Chondrocyte (in vitro differentiated cells): ENCODE measurements around the gene ATAD3C. TPM values are rescaled to one million over a fixed set of nuclear protein-coding genes. Genes with fewer than 3 reads are reported as not detected.
"Not testable (repeated sequence)": the region's sequence is repeated elsewhere in the genome, so short reads cannot be mapped to it uniquely, and the experiment has no call there.

Source experiments
- DNase-seq: peaks from one replicate; pipeline ENCODE4 v3.0.0; 2021; ENCODE audit warnings: mixed read lengths, low spot score
- H3K27ac Mint-ChIP-seq: one replicate; pipeline ENCODE4 v1.8.0; 2021; ENCODE audit warnings: mild to moderate bottlenecking, moderate library complexity, mixed read lengths; ENCODE audit not compliant: unreplicated experiment
- H3K27me3 Mint-ChIP-seq: 2 replicates; pipeline ENCODE4 v1.8.0; 2021; ENCODE audit warnings: low read depth, mixed read lengths
- H3K36me3 Mint-ChIP-seq: 2 replicates; pipeline ENCODE4 v1.8.0; 2021; ENCODE audit warnings: low read depth, mixed read lengths
- H3K4me1 Mint-ChIP-seq: 2 replicates; pipeline ENCODE4 v1.8.0; 2021; ENCODE audit warnings: low read depth, mild to moderate bottlenecking, mixed read lengths
- H3K4me3 Mint-ChIP-seq: one replicate; pipeline ENCODE4 v1.8.0; 2021; ENCODE audit warnings: mild to moderate bottlenecking, moderate library complexity, mixed read lengths; ENCODE audit not compliant: unreplicated experiment
- H3K9me3 Mint-ChIP-seq: 2 replicates; pipeline ENCODE4 v1.8.0; 2021; ENCODE audit warnings: low read depth, mixed read lengths
- CTCF ChIP-seq: fragments of 200-600 bp; sonication (generic); IDR thresholded peaks from 2 replicates; pipeline ENCODE4 v1.5.0; 2021; ENCODE audit warnings: antibody characterized with exemption, mild to moderate bottlenecking, moderate library complexity
- total RNA-seq: library from RNA; stranded (reverse); gene quantifications from 3 replicates; pipeline ENCODE4 v1.2.1, GENCODE V29; 2021

The ATAD3C gene
- total RNA-seq, 1 donor from 2014 or later = 1.3 TPM

GRCh38 chr1:1510912-1511532 lies 61.5 kb downstream of the ATAD3C start:
- no peak for DNase-seq
- H3K27ac Mint-ChIP-seq = peak overlapping the region; percentile 88
- peaks cover 2% of the 10 kb centered on the region for H3K36me3 Mint-ChIP-seq
- H3K27me3 Mint-ChIP-seq = no peaks in the 10 kb centered on the region
- no peak for TF ChIP-seq CTCF
- peaks cover 4% of the 10 kb centered on the region for H3K9me3 Mint-ChIP-seq
- H3K4me3 Mint-ChIP-seq = peak overlapping the region; percentile 77
- H3K4me1 Mint-ChIP-seq = peaks cover 18% of the 10 kb centered on the region

- peaks cover 18% of the 10 kb centered on the region for H3K4me1 Mint-ChIP-seq
Observed at GRCh38 chr1:1511533-1512285, 62.2 kb downstream of the ATAD3C start, which contains the start of gene ATAD3A. Gene ATAD3A, plus strand, starts transcription at chr1:1512162. Its CDS starts 107 bp downstream, at chr1:1512269.

GRCh38 chr1:1512425-1512824 lies 62.9 kb downstream of the ATAD3C start:
- H3K27me3 Mint-ChIP-seq, DNase-seq, H3K9me3 Mint-ChIP-seq, H3K27ac Mint-ChIP-seq, H3K36me3 Mint-ChIP-seq: not testable (repeated sequence)
- Mint-ChIP-seq H3K4me3 (peak overlapping the region; percentile 72), H3K4me1 (peaks cover 18% of the 10 kb centered on the region)

More at GRCh38 chr1:1511533-1512285, 62.2 kb downstream of the ATAD3C start, which contains the start of gene ATAD3A:
- no peaks in the 10 kb centered on the region for H3K27me3 Mint-ChIP-seq
- H3K9me3 Mint-ChIP-seq = peaks cover 4% of the 10 kb centered on the region
- no peak for TF ChIP-seq CTCF
- peak within 1 kb of the TSS; percentile 77 for H3K4me3 Mint-ChIP-seq
- DNase-seq = peak; percentile 99
- H3K36me3 Mint-ChIP-seq = peaks cover 2% of the 10 kb centered on the region
- peak within 1 kb of the TSS; percentile 90 for H3K27ac Mint-ChIP-seq

- H3K36me3 Mint-ChIP-seq, H3K27ac Mint-ChIP-seq, H3K27me3 Mint-ChIP-seq, H3K9me3 Mint-ChIP-seq, DNase-seq: not testable (repeated sequence)
- peaks cover 18% of the 10 kb centered on the region for H3K4me1 Mint-ChIP-seq
- peak overlapping the region; percentile 66 for H3K4me3 Mint-ChIP-seq
Observed at GRCh38 chr1:1513675-1514074, 64.2 kb downstream of the ATAD3C start.

- H3K27me3 Mint-ChIP-seq, DNase-seq, H3K27ac Mint-ChIP-seq, H3K9me3 Mint-ChIP-seq, H3K36me3 Mint-ChIP-seq, H3K4me3 Mint-ChIP-seq: not testable (repeated sequence)
- H3K4me1 Mint-ChIP-seq = peaks cover 18% of the 10 kb centered on the region
Observed at GRCh38 chr1:1514376-1514775, 64.9 kb downstream of the ATAD3C start.

- Mint-ChIP-seq H3K36me3 (peaks cover 10% of the 10 kb centered on the region), H3K4me1 (peaks cover 12% of the 10 kb centered on the region)
- not testable (repeated sequence) for DNase-seq, H3K9me3 Mint-ChIP-seq, H3K4me3 Mint-ChIP-seq, H3K27me3 Mint-ChIP-seq, H3K27ac Mint-ChIP-seq
Observed at GRCh38 chr1:1516923-1517322, 67.4 kb downstream of the ATAD3C start.

GRCh38 chr1:1517973-1518620 lies 68.6 kb downstream of the ATAD3C start:
- Mint-ChIP-seq H3K27me3 (no peaks in the 10 kb centered on the region), H3K4me1 (peaks cover 12% of the 10 kb centered on the region), H3K27ac (no peak overlapping the region), H3K4me3 (no peak overlapping the region), H3K9me3 (no peaks in the 10 kb centered on the region), H3K36me3 (peaks cover 10% of the 10 kb centered on the region)
- no peak for TF ChIP-seq CTCF
- no peak for DNase-seq

- not testable (repeated sequence) for DNase-seq, H3K27ac Mint-ChIP-seq, H3K4me3 Mint-ChIP-seq, H3K27me3 Mint-ChIP-seq, H3K9me3 Mint-ChIP-seq
- H3K4me1 Mint-ChIP-seq = peaks cover 11% of the 10 kb centered on the region
- H3K36me3 Mint-ChIP-seq = peaks cover 10% of the 10 kb centered on the region
Observed at GRCh38 chr1:1518621-1519007, 69.1 kb downstream of the ATAD3C start.
